ENCODE data around the gene MEF2C.

DNA sequence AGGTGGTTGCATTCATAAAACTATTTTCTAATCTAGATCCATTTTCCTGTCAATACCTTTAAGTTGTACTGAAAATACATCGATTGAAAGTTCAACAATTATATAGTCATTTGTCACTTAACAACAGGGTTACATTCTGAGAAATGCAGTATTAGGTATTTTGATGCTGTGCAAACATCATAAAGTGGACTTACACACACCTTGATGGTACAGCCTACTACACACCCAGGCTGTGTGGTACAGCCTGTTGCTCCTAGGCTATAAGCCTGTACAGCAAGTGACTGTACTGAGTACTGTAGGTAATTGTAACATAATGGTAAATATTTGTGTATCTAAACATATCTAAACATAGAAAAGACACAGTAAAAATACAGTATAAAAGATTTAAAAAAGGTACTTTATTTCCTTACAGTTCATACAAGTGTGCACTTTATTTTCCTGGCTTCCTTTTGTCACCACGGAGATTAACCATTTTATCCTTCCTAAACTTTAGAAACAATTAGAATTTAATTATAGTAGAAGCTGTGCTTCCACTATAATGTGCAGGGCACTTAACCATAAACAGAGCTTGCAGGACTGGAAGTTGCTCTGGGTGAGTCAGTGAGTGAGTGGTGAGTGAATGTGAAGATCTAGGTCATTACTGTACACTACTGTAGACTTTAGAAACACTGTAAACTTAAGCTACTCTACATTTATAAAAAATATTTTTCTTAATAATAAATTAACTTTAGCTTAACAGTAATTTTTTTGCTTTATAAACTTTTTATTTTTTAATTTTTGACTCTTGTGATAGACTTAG, 42.9 kb upstream of the MEF2C start:
- TF ChIP-seq, protein P1, sequence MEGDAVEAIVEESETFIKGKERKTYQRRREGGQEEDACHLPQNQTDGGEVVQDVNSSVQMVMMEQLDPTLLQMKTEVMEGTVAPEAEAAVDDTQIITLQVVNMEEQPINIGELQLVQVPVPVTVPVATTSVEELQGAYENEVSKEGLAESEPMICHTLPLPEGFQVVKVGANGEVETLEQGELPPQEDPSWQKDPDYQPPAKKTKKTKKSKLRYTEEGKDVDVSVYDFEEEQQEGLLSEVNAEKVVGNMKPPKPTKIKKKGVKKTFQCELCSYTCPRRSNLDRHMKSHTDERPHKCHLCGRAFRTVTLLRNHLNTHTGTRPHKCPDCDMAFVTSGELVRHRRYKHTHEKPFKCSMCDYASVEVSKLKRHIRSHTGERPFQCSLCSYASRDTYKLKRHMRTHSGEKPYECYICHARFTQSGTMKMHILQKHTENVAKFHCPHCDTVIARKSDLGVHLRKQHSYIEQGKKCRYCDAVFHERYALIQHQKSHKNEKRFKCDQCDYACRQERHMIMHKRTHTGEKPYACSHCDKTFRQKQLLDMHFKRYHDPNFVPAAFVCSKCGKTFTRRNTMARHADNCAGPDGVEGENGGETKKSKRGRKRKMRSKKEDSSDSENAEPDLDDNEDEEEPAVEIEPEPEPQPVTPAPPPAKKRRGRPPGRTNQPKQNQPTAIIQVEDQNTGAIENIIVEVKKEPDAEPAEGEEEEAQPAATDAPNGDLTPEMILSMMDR (IDR thresholded peaks at IDR 0.05) = no peak
- no peak for TF ChIP-seq POLR2A (IDR thresholded peaks at IDR 0.05)

Measured in sigmoid colon (tissue), 3 donors.